NCI-H1930 (cell line): ENCODE data around the gene FLNA.
"Not testable (repeated sequence)": the region's sequence is repeated elsewhere in the genome, so short reads cannot be mapped to it uniquely, and the experiment has no call there.

ENCODE experiments used
- DNase-seq, 2 experiments: peaks; one replicate each; lab custom pipeline; 2025; lab: John Stamatoyannopoulos, UW

FLNA gene

DNA sequence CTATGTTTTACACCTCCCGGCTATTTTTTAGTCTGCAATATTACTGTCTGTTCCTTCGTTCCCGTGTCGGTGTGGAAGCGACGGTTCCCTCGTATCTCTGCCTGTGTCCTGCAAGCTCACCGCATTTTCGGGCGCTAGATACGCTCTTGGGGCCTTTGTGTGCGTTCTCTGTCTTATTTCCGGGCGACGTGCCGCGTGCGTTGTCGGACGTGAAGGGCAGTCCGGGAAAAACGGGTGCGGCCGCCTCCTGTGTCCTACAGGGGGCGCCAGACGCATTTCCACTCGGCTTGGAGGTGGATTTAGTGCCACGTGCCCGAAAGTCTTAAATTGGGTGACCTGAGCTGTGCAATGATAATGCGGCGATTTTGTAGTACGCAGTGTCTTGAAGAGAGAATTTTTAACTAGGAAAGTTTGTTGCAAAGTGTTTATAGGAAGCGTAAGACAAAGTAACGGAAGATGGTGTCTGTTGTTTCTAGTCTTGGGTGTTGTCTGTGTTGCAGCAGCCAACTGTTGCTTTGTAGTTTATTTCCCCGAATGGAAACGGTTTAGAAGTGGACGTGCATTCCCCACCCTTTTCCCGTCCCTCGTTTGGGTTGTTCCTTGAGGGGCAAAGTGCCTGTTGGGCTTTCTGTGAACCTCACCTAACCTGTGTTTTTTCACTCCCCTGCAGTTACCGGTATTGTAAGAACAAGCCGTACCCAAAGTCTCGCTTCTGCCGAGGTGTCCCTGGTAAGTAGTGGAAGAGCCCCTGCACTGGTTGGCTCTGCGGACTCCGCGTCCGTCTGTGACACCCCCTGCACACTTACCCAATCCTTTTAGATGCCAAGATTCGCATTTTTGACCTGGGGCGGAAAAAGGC is 24.5 kb upstream of the FLNA start:
- DNase-seq: peak; percentile 75 to 84

DNA sequence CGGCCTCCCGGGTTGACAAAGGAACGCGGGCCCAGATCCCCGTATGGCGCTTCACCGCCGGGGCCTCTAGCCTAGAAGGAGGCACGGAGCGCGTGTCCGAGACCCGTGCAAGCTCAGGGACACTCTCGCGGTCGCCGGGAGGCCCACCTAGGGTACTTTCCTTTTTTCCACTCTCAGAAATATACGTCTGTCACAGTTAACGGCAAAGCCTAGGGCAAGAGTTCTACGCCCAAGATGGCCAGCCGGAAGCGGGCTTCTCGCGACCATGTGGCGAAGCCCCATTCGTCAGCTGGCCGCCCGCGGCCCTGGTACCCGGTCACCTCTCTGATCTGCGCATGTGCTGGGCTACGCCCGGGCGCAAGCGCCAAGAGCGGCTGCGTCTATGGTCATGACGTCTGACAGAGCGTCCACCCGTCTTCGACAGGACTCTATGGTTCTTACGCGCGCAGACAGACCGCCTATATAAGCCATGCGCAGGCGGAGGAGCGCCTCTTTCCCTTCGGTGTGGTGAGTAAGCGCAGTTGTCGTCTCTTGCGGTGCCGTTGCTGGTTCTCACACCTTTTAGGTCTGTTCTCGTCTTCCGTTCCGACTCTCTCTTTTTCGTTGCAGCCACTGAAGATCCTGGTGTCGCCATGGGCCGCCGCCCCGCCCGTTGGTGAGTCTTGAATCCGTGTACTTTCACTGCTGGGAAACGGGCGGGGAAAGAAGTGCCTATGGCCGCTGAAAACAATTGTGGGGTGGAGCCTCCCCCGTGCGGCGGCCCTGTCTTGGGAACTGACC is 23.6 kb upstream of the FLNA start, which contains the start of gene RPL10:
Gene RPL10 (plus strand): TSS at position 490 of the 780 bp plus-strand sequence. CDS start 143 bp downstream, at position 633.
- DNase-seq: peak; percentile 93 to 97

DNA sequence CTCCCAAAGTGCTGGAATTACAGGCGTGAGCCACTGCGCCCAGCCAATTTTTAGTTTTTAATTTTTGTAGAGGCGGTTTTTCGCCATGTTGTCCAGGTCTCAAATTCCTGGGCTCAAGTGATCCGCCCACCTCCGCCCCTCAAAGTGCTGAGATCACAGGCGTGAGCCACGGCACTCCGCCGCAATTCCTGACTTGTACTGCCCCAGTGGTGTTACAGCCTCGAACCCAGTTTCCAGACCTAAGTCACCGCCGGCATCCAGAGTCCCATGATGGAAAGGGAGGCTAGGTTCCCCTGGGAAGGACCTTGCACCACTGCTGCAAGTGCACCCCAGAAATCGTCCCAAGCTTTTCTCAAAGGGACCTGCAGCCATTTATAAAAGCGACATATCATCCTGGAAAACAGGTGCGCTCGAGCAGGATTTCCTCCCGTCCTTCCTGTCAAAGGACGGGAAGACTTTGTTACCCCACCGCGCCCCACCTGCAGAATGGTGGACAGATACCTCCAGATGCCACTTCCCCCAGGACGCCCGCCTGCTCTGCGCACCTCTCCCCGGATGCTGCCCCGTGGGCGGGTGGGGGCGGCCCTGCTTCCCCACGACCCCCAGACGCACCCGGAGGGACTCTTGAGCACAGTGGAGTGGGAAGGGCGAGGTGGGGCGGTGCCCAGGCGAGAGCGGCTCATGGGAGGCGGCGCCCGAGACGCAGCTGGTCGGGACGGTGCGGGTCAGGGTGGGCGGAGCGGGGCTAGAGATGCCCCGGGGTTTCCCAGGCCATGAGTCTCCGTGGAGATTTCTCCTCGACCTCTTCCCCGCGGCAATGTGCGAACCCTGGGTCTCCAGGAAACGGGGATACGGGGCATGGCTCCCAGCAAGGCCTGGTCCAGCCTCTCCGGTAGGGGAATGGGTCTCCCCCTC is 22.8 kb upstream of the FLNA start:
- peak in 1 of 2 experiments; percentile 38 for DNase-seq

DNA sequence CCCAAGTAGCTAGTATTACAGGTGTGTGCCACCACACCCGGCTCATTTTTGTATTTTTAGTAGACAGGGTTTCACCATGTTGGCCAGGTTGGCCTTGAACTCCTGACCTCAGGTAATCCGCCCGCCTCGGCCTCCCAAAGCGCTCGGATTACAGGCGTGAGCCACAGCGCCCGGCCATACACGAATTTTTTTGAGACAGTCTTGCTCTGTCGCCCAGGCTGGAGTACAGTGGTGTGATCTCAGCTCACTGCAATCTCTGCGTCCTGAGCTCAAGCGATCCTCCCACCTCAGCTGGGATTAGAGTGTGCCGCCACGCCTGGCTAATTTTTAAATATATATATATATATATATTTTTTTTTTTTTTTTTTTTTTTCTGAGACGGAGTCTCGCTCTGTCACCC is 21.9 kb upstream of the FLNA start:
- DNase-seq: not testable (repeated sequence)

DNA sequence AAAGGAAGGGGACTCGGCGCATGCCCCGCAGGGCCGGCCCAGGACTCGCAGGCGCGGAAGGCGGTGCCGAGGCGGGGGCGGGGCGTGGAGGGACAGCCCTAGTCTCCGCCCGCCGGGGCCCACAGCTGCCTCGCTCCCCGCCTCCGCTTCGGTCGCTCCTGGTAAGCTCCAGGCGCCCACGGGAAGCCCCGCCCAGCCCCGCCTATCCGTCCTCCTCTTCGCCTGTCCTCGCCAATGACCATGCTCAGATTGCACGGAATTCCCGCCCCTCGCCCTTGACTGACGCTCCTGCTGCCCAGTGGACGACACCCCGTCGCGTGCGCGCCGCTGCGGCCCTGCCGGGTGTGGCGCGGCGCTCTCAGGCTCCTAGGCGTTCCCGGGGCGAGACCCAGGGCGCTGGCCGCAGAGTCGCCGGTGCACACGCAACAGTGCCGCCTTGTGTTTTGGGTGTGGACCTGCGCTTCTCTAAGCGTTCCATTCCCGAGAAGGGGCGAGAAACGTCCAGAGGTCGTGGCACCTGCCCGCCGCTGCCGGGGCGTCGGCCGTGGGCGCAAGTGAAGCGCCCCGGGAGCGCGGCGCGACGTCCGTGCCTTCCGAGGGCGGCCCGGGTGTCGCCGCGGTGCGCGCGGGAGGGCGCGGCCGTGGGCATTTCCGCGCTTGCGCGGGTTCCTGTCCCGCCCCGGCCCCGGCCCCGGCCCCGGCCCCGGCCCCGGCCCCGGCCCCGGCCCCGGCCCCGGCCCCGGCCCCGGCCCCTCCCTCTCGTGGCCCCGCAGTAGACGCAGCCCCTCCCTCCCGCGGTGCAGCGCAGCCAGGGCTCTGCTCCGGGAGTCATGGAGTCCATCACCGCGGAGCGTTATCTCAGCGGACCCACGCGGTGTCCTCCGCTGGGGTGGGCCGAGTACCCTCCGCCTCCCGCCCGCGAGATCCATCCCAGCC is 15.6 kb upstream of the FLNA start:
- not testable (repeated sequence) for DNase-seq

DNA sequence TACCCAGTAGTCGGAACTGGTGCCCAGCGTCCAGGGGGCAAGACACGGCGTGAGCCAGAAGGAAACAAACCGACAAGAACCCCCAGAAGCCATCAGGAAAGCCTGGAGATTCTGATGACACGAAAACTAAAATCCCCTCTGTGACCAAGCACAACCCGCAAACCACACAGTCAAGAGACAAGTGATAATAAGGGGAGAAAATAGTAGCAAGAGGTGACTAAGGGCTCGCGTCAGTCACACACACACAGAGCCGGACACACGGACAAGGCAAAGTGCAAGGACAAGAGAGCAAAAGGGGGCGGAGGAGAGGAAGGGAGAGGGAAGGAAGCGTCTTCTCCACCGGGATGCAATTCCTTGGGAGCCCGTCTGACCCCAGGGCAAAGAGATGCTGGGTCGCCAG is 14.2 kb upstream of the FLNA start:
- DNase-seq: not testable (repeated sequence)

DNA sequence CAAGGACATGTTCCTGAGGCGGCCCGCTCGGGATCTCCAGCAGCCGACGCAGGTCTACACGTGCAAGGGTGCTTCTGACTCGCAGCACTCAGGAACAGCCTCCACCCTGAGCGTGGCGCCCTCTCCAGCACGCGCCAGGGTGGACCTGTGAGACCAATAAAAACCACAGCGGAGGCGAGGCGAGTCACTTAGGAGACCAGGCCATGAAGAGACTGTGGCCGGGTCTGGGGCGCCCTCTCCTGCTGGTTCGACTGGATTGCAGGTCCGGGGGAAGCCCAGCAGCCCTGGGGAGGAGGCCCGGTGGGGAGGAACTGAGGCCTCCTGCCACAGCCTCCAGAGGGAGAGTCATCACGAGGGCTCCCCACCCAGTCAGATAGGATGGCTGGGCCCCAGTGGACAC is 13.7 kb upstream of the FLNA start:
- DNase-seq: not testable (repeated sequence)

DNA sequence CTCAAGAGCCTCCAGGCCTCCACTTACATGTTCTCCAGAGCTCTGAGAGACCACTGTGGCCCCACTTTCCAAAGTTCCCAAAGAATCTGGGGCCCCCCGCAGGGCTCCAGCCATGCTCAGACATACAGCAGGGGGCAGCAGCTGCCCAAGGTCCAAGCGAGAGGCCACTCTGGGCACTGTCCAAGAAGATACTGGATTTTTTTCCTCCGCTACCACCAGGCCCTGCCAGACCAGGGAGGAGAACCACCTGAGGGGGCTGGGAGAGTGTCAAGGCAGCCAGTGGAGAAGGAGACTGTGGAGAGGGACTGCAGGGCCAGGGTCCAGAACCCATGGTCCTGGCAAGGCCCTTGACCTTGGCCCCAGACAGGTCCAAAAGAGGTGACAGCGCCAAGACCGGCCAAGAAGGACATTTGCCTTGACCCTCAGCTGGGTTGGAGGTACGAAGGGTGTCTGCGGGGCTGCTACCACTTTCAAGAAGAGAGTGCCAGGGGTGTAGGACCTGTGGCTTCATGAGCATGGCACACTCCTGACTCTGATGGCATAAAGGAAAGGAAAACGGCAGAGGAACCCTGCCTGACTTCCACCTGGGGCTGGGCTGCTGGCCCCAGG is 10.0 kb upstream of the FLNA start:
- no peak for DNase-seq

DNA sequence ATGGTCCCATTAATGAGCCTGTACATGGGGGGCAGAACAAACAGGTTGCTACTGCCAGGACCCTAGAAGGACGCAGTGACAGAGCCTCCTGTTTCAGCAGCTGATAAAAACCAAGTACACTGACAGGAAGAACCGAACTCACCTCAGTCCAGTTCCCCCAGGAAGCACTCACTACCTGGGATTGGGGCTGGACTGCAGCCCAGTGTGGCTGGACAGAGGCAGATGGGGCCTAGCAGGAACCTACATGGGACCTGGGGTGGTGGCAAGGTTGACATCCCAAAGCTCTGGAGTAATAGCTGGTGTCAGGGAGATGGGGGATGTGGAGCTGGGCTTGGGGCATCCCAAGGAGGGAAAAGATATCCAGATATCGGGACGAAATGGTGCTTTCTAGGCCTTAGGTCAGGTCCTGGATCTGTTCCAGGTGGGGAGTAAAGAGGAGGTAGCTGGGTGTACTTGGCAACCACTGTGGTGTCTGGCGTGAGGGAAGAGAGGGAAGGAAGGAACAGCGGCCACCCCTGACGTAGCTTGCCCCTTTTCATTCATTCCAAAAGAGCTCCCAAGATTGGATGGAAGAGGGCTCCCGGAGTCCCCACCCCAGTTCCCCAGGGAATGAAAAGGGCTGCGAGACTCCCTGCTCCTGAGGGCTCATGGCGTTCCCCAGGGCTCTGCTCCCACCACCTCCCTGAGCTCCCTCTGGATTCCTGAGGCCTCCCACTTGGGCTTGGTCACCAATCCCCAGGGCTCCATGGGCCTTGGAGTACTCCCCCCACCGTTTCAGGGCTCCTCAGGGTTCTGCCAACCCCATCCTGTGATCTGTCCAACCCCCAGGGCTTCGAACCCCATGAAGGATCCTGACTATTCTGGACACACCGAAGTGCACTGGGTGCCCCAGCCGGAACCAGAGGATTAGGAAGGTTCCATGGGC is 9.2 kb upstream of the FLNA start:
- DNase-seq: no peak

DNA sequence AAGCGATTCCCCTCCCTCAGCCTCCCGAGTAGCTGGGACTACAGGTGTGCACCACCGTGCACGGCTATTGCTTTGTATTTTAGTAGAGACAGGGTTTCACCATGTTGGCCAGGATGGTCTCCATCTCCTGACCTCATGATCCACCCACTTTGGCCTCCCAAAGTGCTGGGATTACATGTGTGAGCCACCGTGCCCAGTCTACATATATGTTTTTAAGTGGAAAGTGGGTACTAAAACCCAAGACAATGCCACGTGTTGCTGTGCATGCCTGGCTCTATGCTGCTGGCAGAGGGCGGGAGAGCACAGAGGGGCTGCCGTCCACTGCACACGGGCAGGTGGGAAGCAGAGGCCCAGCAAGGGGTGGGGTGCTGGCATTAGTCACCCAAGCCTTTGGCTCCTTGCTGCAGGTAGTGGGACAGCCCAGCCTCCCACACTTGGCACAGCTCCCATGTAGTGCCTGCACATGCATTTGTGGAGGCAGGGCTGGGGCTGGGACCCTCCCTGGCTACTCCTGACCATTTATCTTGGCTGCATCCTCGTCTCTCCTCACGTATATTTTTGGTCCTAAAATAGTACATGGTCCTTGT is 8.1 kb upstream of the FLNA start:
- DNase-seq: no peak

DNA sequence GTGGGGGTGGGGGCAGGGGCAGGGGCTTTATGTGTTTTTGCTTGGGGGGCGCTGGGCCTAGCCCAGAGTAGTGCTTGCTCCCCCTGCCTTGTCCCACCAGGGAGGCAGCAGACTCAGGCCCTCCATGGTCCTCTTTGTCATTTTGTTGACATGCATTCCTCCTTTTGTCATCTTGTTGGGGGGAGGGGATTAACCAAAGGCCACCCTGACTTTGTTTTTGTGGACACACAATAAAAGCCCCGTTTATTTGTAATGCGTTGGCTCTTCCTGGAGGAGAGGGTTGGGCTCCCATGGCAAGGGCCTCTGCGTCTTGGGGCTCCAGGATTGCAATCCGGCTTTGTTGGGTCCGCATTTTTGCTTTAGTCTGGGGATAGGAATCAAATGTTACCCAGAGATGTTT is 6.8 kb upstream of the FLNA start:
- DNase-seq: no peak

DNA sequence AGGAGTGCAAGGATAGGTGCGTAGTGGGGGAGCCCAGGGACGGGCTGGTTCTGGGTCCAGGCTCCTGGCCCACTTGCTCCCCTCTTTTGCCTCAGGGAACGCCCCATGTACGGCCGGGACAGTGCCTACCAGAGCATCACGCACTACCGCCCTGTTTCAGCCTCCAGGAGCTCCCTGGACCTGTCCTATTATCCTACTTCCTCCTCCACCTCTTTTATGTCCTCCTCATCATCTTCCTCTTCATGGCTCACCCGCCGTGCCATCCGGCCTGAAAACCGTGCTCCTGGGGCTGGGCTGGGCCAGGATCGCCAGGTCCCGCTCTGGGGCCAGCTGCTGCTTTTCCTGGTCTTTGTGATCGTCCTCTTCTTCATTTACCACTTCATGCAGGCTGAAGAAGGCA is 6.4 kb upstream of the FLNA start:
- DNase-seq: no peak

DNA sequence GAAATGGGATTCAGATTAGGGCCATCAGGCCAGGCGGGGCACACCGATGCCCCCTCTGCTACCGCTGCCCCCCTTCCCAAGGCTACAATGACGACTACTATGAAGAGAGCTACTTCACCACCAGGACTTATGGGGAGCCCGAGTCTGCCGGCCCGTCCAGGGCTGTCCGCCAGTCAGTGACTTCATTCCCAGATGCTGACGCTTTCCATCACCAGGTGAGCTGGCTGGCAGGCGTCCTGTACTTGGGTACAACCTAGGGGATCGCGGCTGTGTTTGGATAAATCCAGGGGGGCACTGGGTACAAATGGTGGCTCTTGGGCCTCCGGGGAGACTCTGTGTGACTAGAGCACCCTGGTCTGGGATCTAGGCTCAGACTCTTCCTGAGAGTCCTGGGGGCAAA is 5.7 kb upstream of the FLNA start:
- DNase-seq: no peak

DNA sequence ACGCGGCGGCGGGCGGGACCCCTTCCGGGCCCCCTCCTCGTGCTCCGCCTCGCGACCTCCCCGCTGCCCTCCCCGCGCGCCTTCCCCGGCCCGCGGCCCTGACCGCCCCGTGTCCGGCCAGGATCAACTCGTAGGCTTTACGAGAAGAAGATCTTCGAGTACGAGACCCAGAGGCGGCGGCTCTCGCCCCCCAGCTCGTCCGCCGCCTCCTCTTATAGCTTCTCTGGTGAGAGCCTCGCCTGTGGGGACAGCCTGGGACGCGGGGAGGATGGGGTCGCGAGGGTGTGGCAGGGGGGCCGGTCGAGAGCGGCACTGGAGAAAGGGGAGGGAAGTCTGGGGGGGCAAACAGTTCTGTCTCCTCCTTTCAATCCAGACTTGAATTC is 5.1 kb upstream of the FLNA start:
- DNase-seq: no peak

DNA sequence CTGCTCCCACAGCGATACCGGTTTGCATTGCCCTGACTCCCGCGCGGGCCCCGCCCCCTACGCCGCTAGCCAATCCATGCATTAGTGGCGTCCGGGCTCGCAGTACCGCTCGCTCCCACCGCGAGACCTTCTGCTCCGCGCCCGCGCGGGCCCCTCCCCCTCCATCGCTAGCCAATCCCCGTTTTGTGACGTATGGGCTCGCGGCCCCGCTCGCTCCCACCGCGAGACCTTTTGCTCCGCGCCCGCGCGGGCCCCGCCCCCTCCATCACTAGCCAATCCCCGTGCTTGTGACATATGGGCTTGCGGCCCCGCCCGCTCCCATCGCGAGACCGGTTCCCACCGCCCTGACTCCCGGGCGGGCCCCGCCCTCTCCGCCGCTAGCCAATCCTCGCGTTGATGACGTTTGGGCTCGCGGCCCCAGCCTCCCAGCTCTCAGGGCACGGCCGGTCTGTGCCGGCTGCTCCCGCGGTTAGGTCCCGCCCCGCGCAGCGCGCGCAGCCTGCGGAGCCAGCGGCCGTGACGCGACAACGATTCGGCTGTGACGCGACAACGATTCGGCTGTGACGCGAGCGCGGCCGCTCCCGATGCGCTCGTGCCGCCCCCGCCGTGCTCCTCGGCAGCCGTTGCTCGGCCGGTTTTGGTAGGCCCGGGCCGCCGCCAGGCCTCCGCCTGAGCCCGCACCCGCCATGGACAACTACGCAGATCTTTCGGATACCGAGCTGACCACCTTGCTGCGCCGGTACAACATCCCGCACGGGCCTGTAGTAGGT is 4.5 kb upstream of the FLNA start, which contains the start of gene EMD:
Gene EMD (plus strand): TSS at position 497 of the 770 bp plus-strand sequence. CDS start 190 bp downstream, at position 687.
- DNase-seq: peak; percentile 99 to 100

DNA sequence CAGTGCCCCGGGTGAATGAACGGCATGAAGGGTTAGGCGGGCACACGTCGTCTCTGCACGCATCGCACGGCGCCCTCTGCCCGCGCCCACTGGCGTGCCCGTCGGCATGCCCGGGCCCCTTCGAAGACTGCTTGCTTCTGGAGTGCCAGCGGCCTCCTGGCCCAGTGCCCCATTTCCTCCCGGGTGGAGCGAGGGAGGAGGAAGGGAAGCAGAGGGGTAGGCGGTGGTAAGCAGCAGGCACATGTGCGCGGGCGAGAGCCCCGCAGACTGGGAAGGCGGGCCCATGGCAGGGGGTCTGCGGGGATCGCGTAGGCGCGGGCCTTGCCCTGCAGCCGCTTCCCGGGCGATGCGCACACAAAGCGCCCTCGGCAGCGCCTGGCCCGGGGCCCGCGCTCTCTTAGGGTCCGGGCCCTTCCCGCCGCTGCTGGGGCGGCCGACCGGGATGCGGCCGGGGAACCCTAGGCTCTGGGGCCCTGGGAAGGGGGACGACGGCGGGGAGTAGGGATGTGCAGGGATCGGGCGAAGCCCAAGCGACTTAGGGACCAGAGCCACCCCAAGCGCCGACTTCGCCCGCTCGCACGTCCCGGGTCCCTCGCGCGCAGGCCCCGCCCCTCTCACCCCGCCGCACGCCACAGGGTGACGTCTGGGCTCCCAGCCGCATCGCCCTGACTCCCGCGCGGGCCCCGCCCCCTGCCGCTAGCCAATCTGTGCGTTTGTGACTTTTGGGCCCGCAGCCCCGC is 3.8 kb upstream of the FLNA start:
- DNase-seq: no peak

DNA sequence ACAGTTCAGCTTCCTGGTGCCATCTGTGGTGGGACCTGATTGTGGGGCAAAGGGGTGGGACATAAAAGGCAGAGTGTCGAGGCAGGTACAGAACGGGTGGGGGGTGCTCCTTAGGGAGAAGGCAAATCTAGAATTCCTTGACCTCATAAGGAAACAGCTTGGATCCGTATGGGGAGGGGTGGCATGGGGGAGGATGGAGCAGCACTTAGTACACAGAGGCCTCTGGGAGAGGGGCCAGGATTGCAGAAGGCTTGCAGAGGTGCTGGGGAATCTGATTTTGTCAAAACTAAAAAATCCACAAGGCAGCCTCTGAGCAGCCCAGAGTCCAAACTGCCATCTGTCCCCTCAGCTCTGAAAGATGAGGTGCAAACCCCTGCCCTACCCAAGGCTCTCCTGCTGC is 2.3 kb upstream of the FLNA start:
- no peak for DNase-seq
